Suprapubic skin (tissue), 4 donors: ENCODE results near the gene AMER3.

ENCODE experiments used
- POLR2A ChIP-seq, 2 donors: fragments of 450-650 bp; IDR thresholded peaks; one replicate each; pipeline ENCODE4 v1.6.1; 2017; ENCODE audit warnings: antibody characterized with exemption in 2 of 2, mild to moderate bottlenecking in 2 of 2, moderate library complexity in 2 of 2
- POLR2AphosphoS5 ChIP-seq, 3 donors: sonication (generic); formaldehyde crosslinking; IDR thresholded peaks; one replicate each; pipeline ENCODE4 v1.6.1; 2017; ENCODE audit warnings: antibody characterized with exemption in 3 of 3

DNA sequence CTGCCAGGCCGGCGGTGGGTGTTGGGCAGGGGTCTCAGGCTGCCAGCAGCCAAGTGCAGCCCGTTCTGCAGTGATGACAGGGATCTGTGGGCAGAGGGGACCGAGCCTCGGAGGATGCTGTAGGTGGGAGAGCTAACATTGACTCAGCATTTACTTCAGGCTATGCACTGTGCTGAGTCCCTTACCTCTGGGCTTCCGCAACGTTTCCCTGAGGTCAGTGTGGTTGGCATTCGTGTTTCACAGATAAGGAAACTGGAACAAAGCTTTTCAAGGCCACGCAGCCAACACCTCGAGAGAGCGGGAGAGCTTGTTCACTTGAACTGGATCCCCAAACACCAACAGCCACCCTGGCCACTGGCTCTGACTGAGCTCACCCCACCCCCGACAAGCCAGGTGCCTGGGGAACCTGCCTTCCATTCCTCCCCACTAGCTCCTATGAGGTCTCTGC is 27.3 kb upstream of the AMER3 start:
- TF ChIP-seq POLR2A (IDR thresholded peaks at IDR 0.05), result no peak
- no peak for TF ChIP-seq POLR2AphosphoS5 (IDR thresholded peaks at IDR 0.05)
